K562 (cell line): ENCODE results near the gene ALOX12. TPM values are rescaled to one million over a fixed set of nuclear protein-coding genes. Genes with fewer than 3 reads are reported as not detected.

Experiments
- ATAC-seq: fragments of 200-7000 bp; cut with Tn5 transposase; 3 replicates; pipeline ENCODE4 v1.9.1; 2020; ENCODE audit warnings: moderate library complexity
- BruUV-seq: library from RNA; stranded (reverse); fragments of 400-500 nt; replicated peaks from 2 replicates; lab custom pipeline; 2021; lab: Mats Ljungman, UMichigan
- CTCF ChIA-PET: fragments of 300-600 bp; formaldehyde crosslinking; extraction: SDS; loops from one replicate; lab custom pipeline; 2021; ENCODE audit warnings: low intra/inter-chr PET ratio; lab: Yijun Ruan, JAX
- POLR2A ChIA-PET: fragments of 300-600, 350-650 bp; sonication (Branson Sonifier 250); formaldehyde crosslinking; extraction: SDS; loops from one replicate; lab custom pipeline; 2021; ENCODE audit warnings: antibody characterized with exemption, inconsistent platforms; lab: Yijun Ruan, JAX
- DNase-seq, 4 experiments: peaks; one replicate each; pipeline versions ENCODE4 v3.0.0 to v3.0.0-alpha.2; 2011 to 2018; ENCODE audit warnings: low spot score in 3 of 4, mixed read lengths in 3 of 4; ENCODE audit errors: extremely low read depth in 1 of 4
- FAIRE-seq: peaks from 2 replicates; lab custom pipeline; 2011; peaks lifted over from hg19 to GRCh38; lab: Jason Lieb, UNC
- H2AFZ ChIP-seq: 2 replicates; pipeline ENCODE4 v1.6.0; 2011; ENCODE audit warnings: low read depth, low read length, control low read depth, inconsistent platforms
- H3K27ac ChIP-seq: fragments of 200-600 bp; 3 replicates; pipeline ENCODE4 v1.8.0; 2011; ENCODE audit warnings: low read depth, mild to moderate bottlenecking, control low read depth, inconsistent platforms, low read length, moderate library complexity, mixed read lengths; ENCODE audit errors: extremely low read depth
- H3K27me3 ChIP-seq, 2 experiments: fragments of 300-600 bp in 1 of 2; 2 replicates in 1 of 2; 3 replicates in 1 of 2; pipeline versions ENCODE4 v1.6.0 to v1.8.0; 2011; ENCODE audit warnings: inconsistent platforms in 2 of 2, low read length in 2 of 2, mild to moderate bottlenecking in 1 of 2, mixed read lengths in 1 of 2, moderate library complexity in 1 of 2; ENCODE audit not compliant: control insufficient read depth in 2 of 2, insufficient read depth in 2 of 2
- H3K36me3 ChIP-seq: fragments of 300-600 bp; 3 replicates; pipeline ENCODE4 v1.8.0; 2011; ENCODE audit warnings: mild to moderate bottlenecking, low read length, inconsistent platforms; ENCODE audit not compliant: control insufficient read depth, insufficient read depth
- H3K4me1 ChIP-seq, 2 experiments: fragments of 200-600 bp in 1 of 2; replicated peaks in 1 of 2; 2 replicates in 1 of 2; 3 replicates in 1 of 2; pipeline versions ENCODE4 v1.5.1 to v1.8.0; 2011; ENCODE audit warnings: inconsistent platforms in 2 of 2, low read length in 2 of 2, mild to moderate bottlenecking in 1 of 2, mixed read lengths in 1 of 2, moderate library complexity in 1 of 2; ENCODE audit not compliant: control insufficient read depth in 2 of 2, insufficient read depth in 2 of 2
- H3K4me2 ChIP-seq: 2 replicates; pipeline ENCODE4 v1.6.1; 2011; ENCODE audit warnings: low read length, control low read depth, inconsistent platforms, mixed read lengths; ENCODE audit not compliant: insufficient read depth
- H3K4me3 ChIP-seq: fragments of 200-600 bp; sonication (generic), shearing (Covaris generic); 2 replicates; pipeline ENCODE4 v1.5.1; 2016; ENCODE audit warnings: control low read depth, inconsistent platforms
- H3K79me2 ChIP-seq: fragments of 200-600 bp; 3 replicates; pipeline ENCODE4 v1.8.0; 2011; ENCODE audit warnings: low read length, inconsistent platforms; ENCODE audit not compliant: control insufficient read depth, insufficient read depth
- H3K9ac ChIP-seq, 2 experiments: 2 replicates each; pipeline versions ENCODE4 v1.6.0 to v1.6.1; 2011; ENCODE audit warnings: low read depth in 2 of 2, low read length in 2 of 2, control low read depth in 1 of 2, inconsistent platforms in 1 of 2, mild to moderate bottlenecking in 1 of 2, mixed read lengths in 1 of 2; ENCODE audit not compliant: insufficient read depth in 1 of 2
- H3K9me1 ChIP-seq: one replicate; pipeline ENCODE4 v1.6.0; 2011; ENCODE audit warnings: inconsistent platforms, mild to moderate bottlenecking, low read length, moderate library complexity; ENCODE audit not compliant: control insufficient read depth, insufficient read depth
- H3K9me3 ChIP-seq: replicated peaks from 2 replicates; pipeline ENCODE4 v1.5.1; 2011; ENCODE audit warnings: low read depth, low read length, inconsistent platforms; ENCODE audit not compliant: control insufficient read depth, insufficient read depth
- H4K20me1 ChIP-seq: replicated peaks from 2 replicates; pipeline ENCODE4 v1.6.1; 2011; ENCODE audit warnings: low read length, inconsistent platforms, mixed read lengths; ENCODE audit not compliant: control insufficient read depth, insufficient read depth
- BCLAF1 ChIP-seq, 2 experiments: fragments of 450-650 bp in 1 of 2; IDR thresholded peaks; 2 replicates each; pipeline ENCODE4 v1.6.1; 2011 to 2017; ENCODE audit warnings: low read depth in 2 of 2, antibody characterized with exemption in 1 of 2, borderline replicate concordance in 1 of 2, low read length in 1 of 2, mild to moderate bottlenecking in 1 of 2, mixed read lengths in 1 of 2; ENCODE audit not compliant: control insufficient read depth in 1 of 2
- E2F8 ChIP-seq: fragments of 450-650 bp; IDR thresholded peaks from 2 replicates; pipeline ENCODE4 v1.7.1; 2018; ENCODE audit warnings: mild to moderate bottlenecking, low read depth; ENCODE audit not compliant: partially characterized antibody
- MEIS2 ChIP-seq: fragments of 450-650 bp; IDR thresholded peaks from 2 replicates; pipeline ENCODE4 v1.6.1; 2014; ENCODE audit warnings: mild to moderate bottlenecking; ENCODE audit not compliant: partially characterized antibody
- PBX2 ChIP-seq, 2 experiments: IDR thresholded peaks in 1 of 2; conservative IDR thresholded peaks in 1 of 2; 2 replicates each; pipeline ENCODE4 v1.6.1; 2016; ENCODE audit warnings: low read depth in 2 of 2, mild to moderate bottlenecking in 1 of 2, missing compliant biosample characterization in 1 of 2, missing genetic modification characterization in 1 of 2, moderate library complexity in 1 of 2
- PKNOX1 ChIP-seq: fragments of 450-650 bp; IDR thresholded peaks from 2 replicates; pipeline ENCODE4 v1.6.1; 2016
- SRSF1 ChIP-seq: fragments of 200-400 bp; formaldehyde crosslinking; IDR thresholded peaks from 2 replicates; pipeline ENCODE4 v1.6.1; 2017; ENCODE audit warnings: mild to moderate bottlenecking, low read depth, low read length, moderate library complexity
- WGBS: fragments of 100-300 bp; shearing (Covaris generic); methylation state at CpG from one replicate; pipeline ENCODE4 v1.1.6; 2016; ENCODE audit warnings: low coverage, mixed read lengths; ENCODE audit not compliant: insufficient coverage; ENCODE audit errors: missing lambda C conversion rate; 5-methylcytosine and 5-hydroxymethylcytosine counted together
- in situ Hi-C: fragments of 300-500 bp; cut with MboI; formaldehyde crosslinking; loops from 4 replicates; pipeline ENCODE4 v1.15.0; 2018; ENCODE audit warnings: inconsistent platforms, mixed read lengths
- intact Hi-C: fragments of 100-400 bp; cut with micrococcal nuclease; formaldehyde crosslinking; loops from 2 replicates; pipeline ENCODE4 v1.14.2; 2022
- polyA plus RNA-seq, 8 experiments: library from polyadenylated mRNA; depleted of rRNA in 4 of 8; stranded (reverse) in 5 of 8; unstranded in 3 of 8; fragments of >200 nt; fragmentation: Nextera tagmentation in 2 of 8; fragmentation: Illumina TruSeq in 1 of 8; extraction: Ambion mirVana in 2 of 8; extraction: Trizol in 1 of 8; gene quantifications; 2 replicates each; pipeline versions ENCODE4 v1.2.1 to v1.2.3, GENCODE V29; 2011 to 2014; ENCODE audit warnings: inconsistent platforms in 1 of 8, missing spikeins in 1 of 8
- total RNA-seq, 7 experiments: library from RNA; depleted of rRNA in 6 of 7; stranded (reverse); fragments of >200 nt in 6 of 7; fragmentation: Illumina TruSeq in 2 of 7; extraction: Trizol in 2 of 7; gene quantifications; 2 replicates each; pipeline versions ENCODE4 v1.2.1 to v1.2.3, GENCODE V29; 2011 to 2021; ENCODE audit warnings: low replicate concordance in 1 of 7

Gene ALOX12
- total and polyA plus RNA-seq, 9 of the 15 experiments (the other 6 are each of a cell fraction or from before 2014, with no cell fraction given) = 0.09 to 1.1 (median 0.47) TPM; not detected in 1

- peaks cover 16 to 24% of the 10 kb centered on the region in 2 experiments for H3K4me1 ChIP-seq
- H3K27ac ChIP-seq = no peak overlapping the region
- TF ChIP-seq PKNOX1 (peak; percentile 58), SRSF1 (no peak), PBX2 (CRISPR knock-in tag; IDR thresholded peaks at IDR 0.05; ENCODE audit: low read depth) (no peak), PBX2 (tag; conservative IDR thresholded peaks at IDR 0.05; ENCODE audit: low read depth) (peak; percentile 74; the same call in 1 of the 2 replicates), E2F8 (no peak), BCLAF1 (IDR thresholded peaks at IDR 0.05; ENCODE audit: borderline replicate concordance in 1 of 2, control insufficient read depth in 1 of 2, low read depth in 2 of 2, low read length in 1 of 2) (no peak), MEIS2 (peak; percentile 75)
- ATAC-seq (no peak), FAIRE-seq (peak; percentile 11), DNase-seq (no peak)
- intact Hi-C loops (no loop called here), in situ Hi-C loops (loop anchor here (25.0 kb wide), 1 partner anchor 533 kb away; the partner anchor contains the start of genes SENP3 and TNFSF13)
- H2AFZ ChIP-seq = no peak overlapping the region
- BruUV-seq = no TSS peak
- H3K27me3 ChIP-seq = no peaks in the 10 kb centered on the region
- H3K36me3 ChIP-seq = peaks cover 10% of the 10 kb centered on the region; the same call in 2 of the 3 replicates
- H3K9me3 ChIP-seq = no peaks in the 10 kb centered on the region
- WGBS = 10% methylated on average over 3 of the region's 3 CpGs
- no peaks in the 10 kb centered on the region for H3K9me1 ChIP-seq
- CTCF ChIA-PET = no interaction called here
- no peak overlapping the region for H3K9ac ChIP-seq
- POLR2A ChIA-PET = no interaction called here
- no peaks in the 10 kb centered on the region for H4K20me1 ChIP-seq
- H3K4me3 ChIP-seq = no peak overlapping the region
- peaks cover 14% of the 10 kb centered on the region for H3K79me2 ChIP-seq
- H3K4me2 ChIP-seq = no peak overlapping the region
These were observed 33.2 kb downstream of the ALOX12 start for GRCh38 chr17:7029096-7029495.
